HFF-Myc (cell line): ENCODE measurements around the gene SLX4.

Source experiments
- DNase-seq: peaks from one replicate; pipeline ENCODE4 v3.0.0-alpha.2; 2011; ENCODE audit warnings: low read depth; ENCODE audit errors: extremely low read depth
- H3K4me3 ChIP-seq: replicated peaks from 2 replicates; pipeline ENCODE4 v1.5.1; 2011; ENCODE audit warnings: low read depth, mild to moderate bottlenecking, control low read depth, low read length
- CTCF ChIP-seq: IDR thresholded peaks from 2 replicates; pipeline ENCODE4 v1.5.1; 2012; ENCODE audit warnings: mild to moderate bottlenecking, low read depth, low read length, control low read depth; ENCODE audit errors: missing control alignments

SLX4 gene

DNA sequence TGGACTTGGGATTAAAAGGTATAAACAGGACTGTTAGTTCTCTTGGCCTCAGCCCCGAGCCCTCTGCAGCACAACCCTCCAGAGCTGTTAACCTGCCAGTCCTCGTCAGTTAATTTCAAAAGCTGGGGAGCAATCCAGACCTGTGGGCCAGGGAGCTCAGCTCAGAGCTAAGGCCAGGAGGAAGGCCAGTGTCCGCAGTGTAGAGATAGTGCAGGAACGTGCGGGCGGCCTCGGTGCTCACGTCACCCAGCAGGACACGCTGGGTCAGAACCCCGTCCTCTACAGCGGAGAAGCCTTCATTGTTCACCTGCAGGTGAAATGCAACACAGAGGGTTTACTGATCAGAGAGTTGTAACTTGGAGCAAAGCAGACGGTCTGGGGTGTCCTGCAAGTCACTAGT, 18.8 kb downstream of the SLX4 start:
- DNase-seq, result no peak
- no peak for TF ChIP-seq CTCF
- no peak overlapping the region for H3K4me3 ChIP-seq

- no peak for TF ChIP-seq CTCF
- no peak for DNase-seq
- no peak overlapping the region for H3K4me3 ChIP-seq
Measured at GRCh38 chr16:3591991-3592390, 19.4 kb downstream of the SLX4 start.

- no peak for TF ChIP-seq CTCF
- no peak for DNase-seq
- no peak overlapping the region for H3K4me3 ChIP-seq
Measured at GRCh38 chr16:3591436-3591803, 20.0 kb downstream of the SLX4 start.

DNA sequence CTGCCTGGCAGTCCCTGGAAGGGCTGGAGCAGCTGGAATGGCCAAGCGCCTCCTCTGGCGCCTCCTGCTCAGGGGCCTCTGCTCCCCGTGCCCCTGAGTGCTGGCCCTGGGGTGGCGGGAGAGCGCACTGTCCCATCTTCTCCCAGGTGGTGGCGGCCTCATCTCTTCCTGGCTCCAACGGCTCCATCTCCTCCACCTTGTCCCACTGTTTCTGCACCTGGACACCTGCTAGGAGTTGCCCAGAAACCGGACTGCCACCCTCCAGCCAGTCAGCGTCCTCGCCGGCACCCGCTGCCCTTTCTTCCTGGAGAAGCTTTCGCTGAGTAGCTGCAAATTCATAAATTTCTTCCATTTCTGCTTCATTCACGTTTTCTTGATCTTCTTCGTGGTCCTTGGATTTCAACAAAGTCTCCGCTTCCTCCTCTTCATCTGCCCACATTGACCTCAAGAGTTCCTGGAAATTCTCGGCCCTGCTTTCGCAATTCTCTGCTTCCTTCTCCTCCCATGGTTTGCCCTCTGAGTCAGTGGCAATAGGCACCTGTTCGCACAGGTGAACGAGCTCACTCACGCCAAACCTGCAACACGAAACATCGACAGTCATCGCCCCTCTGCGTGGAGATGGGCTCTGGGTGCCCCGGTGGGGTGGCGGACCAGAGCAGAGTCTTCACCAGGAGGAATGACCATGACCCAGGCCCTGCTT, 20.5 kb downstream of the SLX4 start:
- H3K4me3 ChIP-seq, result no peak overlapping the region
- no peak for DNase-seq
- TF ChIP-seq CTCF, result no peak

- no peak for TF ChIP-seq CTCF
- H3K4me3 ChIP-seq, result no peak overlapping the region
- DNase-seq, result no peak
Measured at GRCh38 chr16:3589991-3590701, 21.3 kb downstream of the SLX4 start.

GRCh38 chr16:3589441-3589921, 21.9 kb downstream of the SLX4 start:
- no peak overlapping the region for H3K4me3 ChIP-seq
- no peak for DNase-seq
- TF ChIP-seq CTCF, result no peak
